AG09309 (cell line): Measurements from ENCODE around the gene ENDOU.

ENCODE experiments used
- DNase-seq: peaks from one replicate; pipeline ENCODE4 v3.0.0-alpha.2; 2010; ENCODE audit warnings: low read depth
- H3K4me3 ChIP-seq: 2 replicates; pipeline ENCODE4 v1.5.1; 2011; ENCODE audit warnings: mild to moderate bottlenecking, low read depth, low read length, moderate library complexity; ENCODE audit not compliant: control insufficient read depth
- CTCF ChIP-seq: IDR thresholded peaks from 2 replicates; pipeline ENCODE4 v1.5.1; 2011; ENCODE audit warnings: mild to moderate bottlenecking, low read depth, low read length, inconsistent platforms; ENCODE audit not compliant: insufficient read depth, control insufficient read depth; ENCODE audit errors: missing control alignments

ENDOU gene

GRCh38 chr12:47722941-47723631 lies 2.2 kb downstream of the ENDOU start:
- DNase-seq, result no peak
- H3K4me3 ChIP-seq, result no peak overlapping the region
- no peak for TF ChIP-seq CTCF

- no peak for TF ChIP-seq CTCF
- DNase-seq, result no peak
- H3K4me3 ChIP-seq, result no peak overlapping the region
These were observed 3.0 kb downstream of the ENDOU start for GRCh38 chr12:47722136-47722834.

DNA sequence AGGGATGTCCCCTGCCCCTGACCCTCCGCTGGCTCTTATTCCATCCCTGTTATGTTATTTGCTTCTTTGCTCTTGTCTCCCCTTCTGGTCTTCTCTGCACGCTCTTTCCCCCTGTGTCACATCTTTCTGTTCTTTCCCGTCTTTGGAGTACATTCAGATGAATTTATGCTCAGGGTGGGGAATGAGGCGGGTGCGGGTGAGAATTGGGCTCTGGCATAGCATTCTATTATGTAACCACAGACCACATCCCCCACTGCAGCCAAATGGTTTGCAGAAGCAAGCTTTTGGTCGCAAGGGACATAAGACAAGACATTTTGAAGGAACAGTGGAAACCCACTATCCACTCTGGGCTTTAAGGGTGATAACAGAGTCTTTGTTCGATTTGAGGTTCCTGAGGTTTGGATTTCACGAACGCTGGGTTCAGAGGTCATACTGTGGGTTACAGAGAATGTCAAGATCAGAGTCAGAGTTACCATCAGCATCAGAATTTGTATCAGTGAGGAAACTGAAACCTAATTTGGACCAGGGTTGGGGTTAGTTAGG lies 3.8 kb downstream of the ENDOU start:
- no peak for DNase-seq
- no peak for TF ChIP-seq CTCF
- H3K4me3 ChIP-seq, result no peak overlapping the region

DNA sequence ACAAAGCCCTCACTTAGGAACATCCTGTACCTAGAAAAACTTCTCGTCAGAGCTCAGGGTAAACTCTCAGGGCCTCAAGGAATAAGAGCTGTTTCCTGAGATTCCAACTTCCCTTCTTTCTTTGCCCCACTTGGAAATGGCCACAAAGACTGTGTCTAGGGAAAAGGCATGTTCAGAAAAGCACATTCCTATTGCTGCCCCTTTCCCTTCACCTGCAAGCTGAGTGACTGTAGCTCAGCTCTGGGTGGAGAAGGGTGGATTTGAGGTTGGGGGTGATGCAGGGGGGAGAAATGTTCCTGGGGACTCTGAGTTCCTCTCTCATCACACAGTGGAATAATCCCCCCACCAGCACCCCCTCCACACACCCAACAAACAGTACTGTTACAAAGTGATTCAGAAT lies 6.8 kb downstream of the ENDOU start:
- no peak for DNase-seq
- no peak overlapping the region for H3K4me3 ChIP-seq
- TF ChIP-seq CTCF, result no peak

- DNase-seq, result peak; percentile 55
- TF ChIP-seq CTCF, result peak; percentile 95
- no peak overlapping the region for H3K4me3 ChIP-seq
These were observed 7.7 kb downstream of the ENDOU start for GRCh38 chr12:47717443-47718193.

DNA sequence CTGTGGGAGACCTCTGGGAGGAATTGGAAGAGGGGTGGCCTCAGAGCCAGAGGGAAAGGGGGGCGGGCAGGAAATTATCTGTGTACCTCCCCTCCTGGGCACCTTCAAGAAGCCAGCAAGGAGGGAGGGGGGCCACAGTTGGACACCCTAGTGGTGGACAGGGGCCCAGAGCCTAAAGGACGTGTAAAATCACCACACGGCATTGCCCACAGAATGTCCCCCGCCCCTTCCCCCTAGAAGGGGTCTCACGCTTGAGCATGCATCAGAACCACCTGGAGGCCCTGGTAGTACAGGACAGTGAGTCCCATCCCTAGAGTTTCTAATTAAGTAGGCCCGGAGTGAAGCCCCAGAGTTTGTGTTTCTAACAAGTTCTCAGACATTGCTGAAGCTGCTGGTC lies 8.2 kb downstream of the ENDOU start:
- no peak for TF ChIP-seq CTCF
- no peak for DNase-seq
- no peak overlapping the region for H3K4me3 ChIP-seq
